Spleen (tissue), 7 donors: Measurements from ENCODE around the gene HMGXB3.

Experiments
- CTCF ChIP-seq, 11 experiments: fragments of 200-600 bp in 7 of 11; fragments of 450-650 bp in 4 of 11; sonication (generic) in 4 of 11; IDR thresholded peaks in 8 of 11; conservative IDR thresholded peaks in 3 of 11; 1 replicate in 7 of 11; 2 replicates in 4 of 11; pipeline versions ENCODE4 v1.4.0 to v1.8.0; 2016 to 2021; ENCODE audit warnings: antibody characterized with exemption in 11 of 11, inconsistent platforms in 4 of 11, mild to moderate bottlenecking in 1 of 11
- POLR2A ChIP-seq, 3 donors: fragments of 450-650 bp; IDR thresholded peaks; one replicate each; pipeline ENCODE4 v1.5.1; 2017; ENCODE audit warnings: antibody characterized with exemption in 3 of 3, mild to moderate bottlenecking in 1 of 3
- donor health status: DM: no; HTN: no; CAD: no; lungs with moderate emphysema.
- donor health status: DM: no; HTN: no; CAD: no.
- donor health status: DM: no; HTN: no; CAD: no.

GRCh38 chr5:149999866-150000255 lies 678 bp upstream of the HMGXB3 start:
- TF ChIP-seq CTCF (IDR thresholded peaks at IDR 0.05 in 8 of 11, conservative IDR thresholded peaks at IDR 0.05 in 3 of 11) (no peak), POLR2A (IDR thresholded peaks at IDR 0.05) (no peak)
